Measurements from ENCODE around the gene COPG2. TPM values are rescaled to one million over a fixed set of nuclear protein-coding genes. Genes with fewer than 3 reads are reported as not detected.

COPG2 gene
- total and polyA plus RNA-seq, 5 donors from 2014 or later, result 1.1 to 6.1 (median 1.7) TPM

- DNase-seq (no peak), ATAC-seq (ENCODE audit: low read depth in 2 of 2) (no peak)
- no peaks in the 10 kb centered on the region for H3K36me3 ChIP-seq (ENCODE audit: control insufficient read depth, insufficient read depth, low read length)
- peaks cover 7 to 8% of the 10 kb centered on the region in 2 experiments for H3K9me3 ChIP-seq (ENCODE audit: control insufficient read depth in 2 of 2, low read length in 2 of 2)
- Mint-ChIP-seq H3K36me3 (peaks cover 14% of the 10 kb centered on the region), H3K4me3 (no peak overlapping the region), H3K27ac (no peak overlapping the region), H3K4me1 (peaks cover 0 to 5% (median 2%) of the 10 kb centered on the region in 4 donors), H3K9me3 (peaks cover 0 to 27% (median 9%) of the 10 kb centered on the region in 7 donors), H3K27me3 (no peaks in the 10 kb centered on the region)
- no peaks in the 10 kb centered on the region for H3K27me3 ChIP-seq (ENCODE audit: control insufficient read depth, insufficient read depth, low read length)
- H3K27ac ChIP-seq (ENCODE audit: insufficient read depth, low read length, poor library complexity, severe bottlenecking), result no peak overlapping the region
- H3K4me3 ChIP-seq (ENCODE audit: low read depth, low read length), result no peak overlapping the region
- H3K4me1 ChIP-seq (ENCODE audit: control insufficient read depth, insufficient read depth, low read length, poor library complexity, severe bottlenecking), result no peaks in the 10 kb centered on the region
Observed at GRCh38 chr7:130566168-130566897, 102.2 kb downstream of the COPG2 start.

GRCh38 chr7:130560972-130561371 lies 107.6 kb downstream of the COPG2 start:
- Mint-ChIP-seq H3K27ac (no peak overlapping the region), H3K4me1 (peaks cover 4 to 12% (median 6%) of the 10 kb centered on the region in 4 donors), H3K36me3 (peaks cover 18% of the 10 kb centered on the region), H3K27me3 (no peaks in the 10 kb centered on the region), H3K9me3 (peaks cover 0 to 6% (median 2%) of the 10 kb centered on the region in 7 donors), H3K4me3 (no peak overlapping the region)
- H3K27me3 ChIP-seq (ENCODE audit: control insufficient read depth, insufficient read depth, low read length), result no peaks in the 10 kb centered on the region
- ATAC-seq (ENCODE audit: low read depth in 2 of 2), result peak in 1 of 2 donors; percentile 34
- H3K4me1 ChIP-seq (ENCODE audit: control insufficient read depth, insufficient read depth, low read length, poor library complexity, severe bottlenecking), result no peaks in the 10 kb centered on the region
- H3K36me3 ChIP-seq (ENCODE audit: control insufficient read depth, insufficient read depth, low read length), result no peaks in the 10 kb centered on the region
- DNase-seq, result peak in 2 of 3 donors; percentile 8 to 61
- peaks cover 7 to 8% of the 10 kb centered on the region in 2 experiments for H3K9me3 ChIP-seq (ENCODE audit: control insufficient read depth in 2 of 2, low read length in 2 of 2)
- no peak overlapping the region for H3K4me3 ChIP-seq (ENCODE audit: low read depth, low read length)
- H3K27ac ChIP-seq (ENCODE audit: insufficient read depth, low read length, poor library complexity, severe bottlenecking), result no peak overlapping the region

GRCh38 chr7:130559184-130559583 lies 109.4 kb downstream of the COPG2 start:
- H3K4me1 Mint-ChIP-seq, result peaks cover 4 to 12% (median 5%) of the 10 kb centered on the region in 4 donors
- H3K4me3 Mint-ChIP-seq, result no peak overlapping the region
- H3K27ac ChIP-seq (ENCODE audit: insufficient read depth, low read length, poor library complexity, severe bottlenecking), result no peak overlapping the region
- no peaks in the 10 kb centered on the region for H3K9me3 ChIP-seq (ENCODE audit: control insufficient read depth in 2 of 2, low read length in 2 of 2)
- H3K4me3 ChIP-seq (ENCODE audit: low read depth, low read length), result no peak overlapping the region
- no peaks in the 10 kb centered on the region for H3K36me3 ChIP-seq (ENCODE audit: control insufficient read depth, insufficient read depth, low read length)
- H3K4me1 ChIP-seq (ENCODE audit: control insufficient read depth, insufficient read depth, low read length, poor library complexity, severe bottlenecking), result no peaks in the 10 kb centered on the region
- peaks cover 0 to 2% (median 0%) of the 10 kb centered on the region in 7 donors for H3K9me3 Mint-ChIP-seq
- H3K27me3 ChIP-seq (ENCODE audit: control insufficient read depth, insufficient read depth, low read length), result no peaks in the 10 kb centered on the region
- ATAC-seq (ENCODE audit: low read depth in 2 of 2), result no peak
- no peak for DNase-seq
- peaks cover 27% of the 10 kb centered on the region for H3K36me3 Mint-ChIP-seq
- H3K27me3 Mint-ChIP-seq, result no peaks in the 10 kb centered on the region
- H3K27ac Mint-ChIP-seq, result no peak overlapping the region

GRCh38 chr7:130554481-130554880 lies 114.1 kb downstream of the COPG2 start:
- Mint-ChIP-seq H3K9me3 (no peaks in the 10 kb centered on the region), H3K27ac (no peak overlapping the region), H3K4me3 (no peak overlapping the region), H3K4me1 (no peaks in the 10 kb centered on the region), H3K36me3 (peaks cover 39% of the 10 kb centered on the region), H3K27me3 (no peaks in the 10 kb centered on the region)
- H3K4me1 ChIP-seq (ENCODE audit: control insufficient read depth, insufficient read depth, low read length, poor library complexity, severe bottlenecking), result no peaks in the 10 kb centered on the region
- ATAC-seq (ENCODE audit: low read depth in 2 of 2) (no peak), DNase-seq (no peak)
- no peaks in the 10 kb centered on the region for H3K27me3 ChIP-seq (ENCODE audit: control insufficient read depth, insufficient read depth, low read length)
- no peak overlapping the region for H3K4me3 ChIP-seq (ENCODE audit: low read depth, low read length)
- no peaks in the 10 kb centered on the region for H3K9me3 ChIP-seq (ENCODE audit: control insufficient read depth in 2 of 2, low read length in 2 of 2)
- peaks cover 12% of the 10 kb centered on the region for H3K36me3 ChIP-seq (ENCODE audit: control insufficient read depth, insufficient read depth, low read length)
- no peak overlapping the region for H3K27ac ChIP-seq (ENCODE audit: insufficient read depth, low read length, poor library complexity, severe bottlenecking)

GRCh38 chr7:130553398-130554029 lies 115.0 kb downstream of the COPG2 start:
- DNase-seq, result no peak
- no peaks in the 10 kb centered on the region for H3K9me3 Mint-ChIP-seq
- H3K27ac Mint-ChIP-seq, result no peak overlapping the region
- no peaks in the 10 kb centered on the region for H3K27me3 ChIP-seq (ENCODE audit: control insufficient read depth, insufficient read depth, low read length)
- H3K36me3 Mint-ChIP-seq, result peaks cover 37% of the 10 kb centered on the region
- no peak overlapping the region for H3K4me3 ChIP-seq (ENCODE audit: low read depth, low read length)
- no peaks in the 10 kb centered on the region for H3K9me3 ChIP-seq (ENCODE audit: control insufficient read depth in 2 of 2, low read length in 2 of 2)
- peaks cover 15% of the 10 kb centered on the region for H3K36me3 ChIP-seq (ENCODE audit: control insufficient read depth, insufficient read depth, low read length)
- no peaks in the 10 kb centered on the region for H3K4me1 Mint-ChIP-seq
- no peaks in the 10 kb centered on the region for H3K4me1 ChIP-seq (ENCODE audit: control insufficient read depth, insufficient read depth, low read length, poor library complexity, severe bottlenecking)
- ATAC-seq (ENCODE audit: low read depth in 2 of 2), result no peak
- H3K27ac ChIP-seq (ENCODE audit: insufficient read depth, low read length, poor library complexity, severe bottlenecking), result no peak overlapping the region
- H3K4me3 Mint-ChIP-seq, result no peak overlapping the region
- H3K27me3 Mint-ChIP-seq, result no peaks in the 10 kb centered on the region

- H3K9me3 Mint-ChIP-seq, result no peaks in the 10 kb centered on the region
- no peaks in the 10 kb centered on the region for H3K9me3 ChIP-seq (ENCODE audit: control insufficient read depth in 2 of 2, low read length in 2 of 2)
- ATAC-seq (ENCODE audit: low read depth in 2 of 2) (no peak), DNase-seq (no peak)
- peaks cover 30% of the 10 kb centered on the region for H3K36me3 Mint-ChIP-seq
- no peak overlapping the region for H3K27ac Mint-ChIP-seq
- H3K36me3 ChIP-seq (ENCODE audit: control insufficient read depth, insufficient read depth, low read length), result peaks cover 5% of the 10 kb centered on the region
- no peak overlapping the region for H3K4me3 Mint-ChIP-seq
- no peaks in the 10 kb centered on the region for H3K27me3 ChIP-seq (ENCODE audit: control insufficient read depth, insufficient read depth, low read length)
- H3K4me1 Mint-ChIP-seq, result peaks cover 0 to 5% (median 0%) of the 10 kb centered on the region in 4 donors
- no peaks in the 10 kb centered on the region for H3K27me3 Mint-ChIP-seq
- H3K4me1 ChIP-seq (ENCODE audit: control insufficient read depth, insufficient read depth, low read length, poor library complexity, severe bottlenecking), result no peaks in the 10 kb centered on the region
- H3K27ac ChIP-seq (ENCODE audit: insufficient read depth, low read length, poor library complexity, severe bottlenecking), result no peak overlapping the region
- no peak overlapping the region for H3K4me3 ChIP-seq (ENCODE audit: low read depth, low read length)
Observed at GRCh38 chr7:130544356-130544755, 124.2 kb downstream of the COPG2 start.

- Mint-ChIP-seq H3K4me1 (peaks cover 0 to 5% (median 0%) of the 10 kb centered on the region in 4 donors), H3K27me3 (no peaks in the 10 kb centered on the region), H3K9me3 (no peaks in the 10 kb centered on the region), H3K4me3 (no peak overlapping the region), H3K27ac (no peak overlapping the region), H3K36me3 (peaks cover 25% of the 10 kb centered on the region)
- H3K9me3 ChIP-seq (ENCODE audit: control insufficient read depth in 2 of 2, low read length in 2 of 2), result peaks cover 0 to 5% of the 10 kb centered on the region in 2 experiments
- ATAC-seq (ENCODE audit: low read depth in 2 of 2), result no peak
- H3K4me3 ChIP-seq (ENCODE audit: low read depth, low read length), result no peak overlapping the region
- peak in 1 of 3 donors; percentile 4 for DNase-seq
- H3K4me1 ChIP-seq (ENCODE audit: control insufficient read depth, insufficient read depth, low read length, poor library complexity, severe bottlenecking), result no peaks in the 10 kb centered on the region
- peaks cover 5% of the 10 kb centered on the region for H3K36me3 ChIP-seq (ENCODE audit: control insufficient read depth, insufficient read depth, low read length)
- H3K27ac ChIP-seq (ENCODE audit: insufficient read depth, low read length, poor library complexity, severe bottlenecking), result no peak overlapping the region
- no peaks in the 10 kb centered on the region for H3K27me3 ChIP-seq (ENCODE audit: control insufficient read depth, insufficient read depth, low read length)
Observed at GRCh38 chr7:130543487-130544010, 125.0 kb downstream of the COPG2 start.

Measured in CD4-positive, CD25-positive, alpha-beta regulatory T cell (primary cell).